Measurements from ENCODE around the gene GABBR2.

DNA sequence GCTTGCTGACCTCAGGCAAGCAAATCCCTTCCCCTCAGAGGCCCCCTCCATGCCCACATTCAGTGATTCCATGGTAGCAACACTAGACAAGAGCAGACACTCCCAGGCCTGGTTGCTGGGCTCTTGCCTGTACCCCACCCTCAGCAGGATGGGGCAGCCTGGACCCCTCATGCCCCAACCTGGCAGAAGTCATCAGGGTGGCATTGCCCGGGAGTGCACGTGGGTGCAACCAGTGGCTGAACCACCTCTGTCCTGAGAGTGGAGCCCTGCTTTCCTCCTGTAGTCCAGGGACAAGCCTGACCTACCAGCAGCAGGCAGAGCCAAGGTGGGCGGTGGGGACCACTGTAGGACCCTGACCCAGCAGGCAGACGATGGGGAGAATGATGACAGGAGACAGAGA lies 387.5 kb downstream of the GABBR2 start:
- TF ChIP-seq, protein P1, sequence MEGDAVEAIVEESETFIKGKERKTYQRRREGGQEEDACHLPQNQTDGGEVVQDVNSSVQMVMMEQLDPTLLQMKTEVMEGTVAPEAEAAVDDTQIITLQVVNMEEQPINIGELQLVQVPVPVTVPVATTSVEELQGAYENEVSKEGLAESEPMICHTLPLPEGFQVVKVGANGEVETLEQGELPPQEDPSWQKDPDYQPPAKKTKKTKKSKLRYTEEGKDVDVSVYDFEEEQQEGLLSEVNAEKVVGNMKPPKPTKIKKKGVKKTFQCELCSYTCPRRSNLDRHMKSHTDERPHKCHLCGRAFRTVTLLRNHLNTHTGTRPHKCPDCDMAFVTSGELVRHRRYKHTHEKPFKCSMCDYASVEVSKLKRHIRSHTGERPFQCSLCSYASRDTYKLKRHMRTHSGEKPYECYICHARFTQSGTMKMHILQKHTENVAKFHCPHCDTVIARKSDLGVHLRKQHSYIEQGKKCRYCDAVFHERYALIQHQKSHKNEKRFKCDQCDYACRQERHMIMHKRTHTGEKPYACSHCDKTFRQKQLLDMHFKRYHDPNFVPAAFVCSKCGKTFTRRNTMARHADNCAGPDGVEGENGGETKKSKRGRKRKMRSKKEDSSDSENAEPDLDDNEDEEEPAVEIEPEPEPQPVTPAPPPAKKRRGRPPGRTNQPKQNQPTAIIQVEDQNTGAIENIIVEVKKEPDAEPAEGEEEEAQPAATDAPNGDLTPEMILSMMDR (conservative IDR thresholded peaks at IDR 0.05) = no peak
- TF ChIP-seq ZFX (IDR thresholded peaks at IDR 0.05) = no peak
